Measurements from ENCODE around the gene MAP2K2.

The MAP2K2 gene

DNA sequence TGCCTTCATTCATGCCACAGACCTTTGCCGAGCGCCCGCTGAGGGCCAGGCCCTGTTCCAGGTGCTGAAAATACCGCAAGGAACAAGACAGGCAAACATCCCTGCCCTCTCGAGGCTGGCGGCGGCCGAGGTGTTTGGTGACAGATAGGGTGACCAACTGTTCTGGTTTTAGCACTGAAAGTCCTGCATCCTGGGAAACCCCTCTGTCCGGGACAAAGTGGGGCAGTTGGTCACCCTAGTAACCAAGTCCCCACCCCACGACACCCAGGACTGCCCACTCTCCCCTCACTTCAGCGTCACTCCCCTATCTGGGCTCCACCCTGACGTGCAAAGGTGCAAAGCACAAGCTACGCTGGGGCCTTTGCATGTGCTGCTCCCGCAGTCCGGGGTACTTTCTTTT, 74.5 kb downstream of the MAP2K2 start:
- TF ChIP-seq, protein P1, sequence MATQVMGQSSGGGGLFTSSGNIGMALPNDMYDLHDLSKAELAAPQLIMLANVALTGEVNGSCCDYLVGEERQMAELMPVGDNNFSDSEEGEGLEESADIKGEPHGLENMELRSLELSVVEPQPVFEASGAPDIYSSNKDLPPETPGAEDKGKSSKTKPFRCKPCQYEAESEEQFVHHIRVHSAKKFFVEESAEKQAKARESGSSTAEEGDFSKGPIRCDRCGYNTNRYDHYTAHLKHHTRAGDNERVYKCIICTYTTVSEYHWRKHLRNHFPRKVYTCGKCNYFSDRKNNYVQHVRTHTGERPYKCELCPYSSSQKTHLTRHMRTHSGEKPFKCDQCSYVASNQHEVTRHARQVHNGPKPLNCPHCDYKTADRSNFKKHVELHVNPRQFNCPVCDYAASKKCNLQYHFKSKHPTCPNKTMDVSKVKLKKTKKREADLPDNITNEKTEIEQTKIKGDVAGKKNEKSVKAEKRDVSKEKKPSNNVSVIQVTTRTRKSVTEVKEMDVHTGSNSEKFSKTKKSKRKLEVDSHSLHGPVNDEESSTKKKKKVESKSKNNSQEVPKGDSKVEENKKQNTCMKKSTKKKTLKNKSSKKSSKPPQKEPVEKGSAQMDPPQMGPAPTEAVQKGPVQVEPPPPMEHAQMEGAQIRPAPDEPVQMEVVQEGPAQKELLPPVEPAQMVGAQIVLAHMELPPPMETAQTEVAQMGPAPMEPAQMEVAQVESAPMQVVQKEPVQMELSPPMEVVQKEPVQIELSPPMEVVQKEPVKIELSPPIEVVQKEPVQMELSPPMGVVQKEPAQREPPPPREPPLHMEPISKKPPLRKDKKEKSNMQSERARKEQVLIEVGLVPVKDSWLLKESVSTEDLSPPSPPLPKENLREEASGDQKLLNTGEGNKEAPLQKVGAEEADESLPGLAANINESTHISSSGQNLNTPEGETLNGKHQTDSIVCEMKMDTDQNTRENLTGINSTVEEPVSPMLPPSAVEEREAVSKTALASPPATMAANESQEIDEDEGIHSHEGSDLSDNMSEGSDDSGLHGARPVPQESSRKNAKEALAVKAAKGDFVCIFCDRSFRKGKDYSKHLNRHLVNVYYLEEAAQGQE (IDR thresholded peaks at IDR 0.05; ENCODE audit: insufficient read depth in 1 of 2, low read depth in 2 of 2, low read length in 2 of 2), result peak in 1 of 2 experiments; percentile 12; a peak in 1 of 4 replicates
- no peak for TF ChIP-seq POLR2AphosphoS5 (IDR thresholded peaks at IDR 0.05; ENCODE audit: low read depth, low read length)

DNA sequence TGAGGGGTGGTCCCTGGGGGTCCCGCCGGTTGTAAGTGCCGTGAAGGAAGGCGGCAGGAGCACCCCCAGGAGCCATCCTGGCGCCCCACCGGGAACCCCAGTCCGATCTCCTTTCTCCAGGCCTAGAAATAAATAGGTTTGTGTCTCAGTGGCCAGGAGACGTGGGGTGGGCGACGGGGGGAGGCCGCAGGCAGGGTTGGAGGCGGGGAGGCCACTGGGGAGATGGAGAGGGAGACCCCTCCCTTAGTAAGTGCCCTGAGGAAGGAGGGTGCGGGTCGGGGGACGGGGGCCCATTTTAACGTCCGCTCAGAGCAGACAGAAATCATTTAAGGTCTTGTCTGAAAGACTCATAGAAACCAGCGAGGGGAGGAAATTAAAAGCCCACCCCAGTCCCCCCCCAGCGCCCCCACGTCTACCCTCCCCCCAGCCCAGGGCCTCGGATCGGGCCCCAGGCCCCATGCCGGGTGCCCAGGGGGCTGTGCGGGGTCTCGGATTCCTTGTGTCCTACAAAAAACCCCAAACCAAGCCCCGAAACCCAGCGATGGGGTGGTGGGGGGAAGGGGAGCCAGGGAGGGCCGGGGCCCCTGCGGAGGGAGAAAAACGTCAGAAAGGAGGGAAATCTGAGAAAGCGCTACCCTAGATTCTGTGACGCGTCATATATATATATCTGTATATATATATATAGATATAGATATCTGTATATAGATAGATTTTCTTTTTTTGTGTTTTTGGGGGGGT, 76.8 kb downstream of the MAP2K2 start:
- TF ChIP-seq SIN3A (IDR thresholded peaks at IDR 0.05; ENCODE audit: borderline replicate concordance, insufficient read depth, low read length), result no peak
- no peak for TF ChIP-seq POLR2AphosphoS5 (IDR thresholded peaks at IDR 0.05; ENCODE audit: low read depth, low read length)
- TF ChIP-seq TAF1 (IDR thresholded peaks at IDR 0.05; ENCODE audit: borderline replicate concordance, insufficient read depth, low read length), result no peak
- TF ChIP-seq, protein P1 (IDR thresholded peaks at IDR 0.05; ENCODE audit: insufficient read depth in 1 of 2, low read depth in 2 of 2, low read length in 2 of 2), result no peak
- no peak for TF ChIP-seq FOXP2 (optimal IDR thresholded peaks at IDR 0.05; ENCODE audit: borderline replicate concordance, extremely low read depth, extremely low read length, insufficient read depth)

DNA sequence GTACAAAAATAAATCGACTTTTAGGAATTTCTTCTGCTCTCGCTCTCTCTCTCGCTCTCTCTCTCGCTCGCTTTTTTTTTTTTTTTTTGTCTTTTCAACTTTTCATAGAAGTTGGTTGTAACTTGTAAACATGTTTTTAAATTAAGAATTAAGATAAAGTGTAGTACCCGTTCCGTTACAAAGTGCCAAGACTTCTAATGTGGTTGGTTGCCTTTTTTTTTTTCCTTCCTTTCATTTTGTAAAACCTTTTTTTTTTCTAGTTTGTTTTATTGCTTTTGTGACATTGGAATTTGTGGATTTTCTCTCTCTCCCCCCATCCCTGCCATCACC, 77.6 kb downstream of the MAP2K2 start:
- TF ChIP-seq POLR2AphosphoS5 (IDR thresholded peaks at IDR 0.05; ENCODE audit: low read depth, low read length), result no peak
- no peak for TF ChIP-seq SIN3A (IDR thresholded peaks at IDR 0.05; ENCODE audit: borderline replicate concordance, insufficient read depth, low read length)
- no peak for TF ChIP-seq TAF1 (IDR thresholded peaks at IDR 0.05; ENCODE audit: borderline replicate concordance, insufficient read depth, low read length)
- TF ChIP-seq, protein P1 (IDR thresholded peaks at IDR 0.05; ENCODE audit: insufficient read depth in 1 of 2, low read depth in 2 of 2, low read length in 2 of 2), result no peak
- no peak for TF ChIP-seq FOXP2 (optimal IDR thresholded peaks at IDR 0.05; ENCODE audit: borderline replicate concordance, extremely low read depth, extremely low read length, insufficient read depth)

DNA sequence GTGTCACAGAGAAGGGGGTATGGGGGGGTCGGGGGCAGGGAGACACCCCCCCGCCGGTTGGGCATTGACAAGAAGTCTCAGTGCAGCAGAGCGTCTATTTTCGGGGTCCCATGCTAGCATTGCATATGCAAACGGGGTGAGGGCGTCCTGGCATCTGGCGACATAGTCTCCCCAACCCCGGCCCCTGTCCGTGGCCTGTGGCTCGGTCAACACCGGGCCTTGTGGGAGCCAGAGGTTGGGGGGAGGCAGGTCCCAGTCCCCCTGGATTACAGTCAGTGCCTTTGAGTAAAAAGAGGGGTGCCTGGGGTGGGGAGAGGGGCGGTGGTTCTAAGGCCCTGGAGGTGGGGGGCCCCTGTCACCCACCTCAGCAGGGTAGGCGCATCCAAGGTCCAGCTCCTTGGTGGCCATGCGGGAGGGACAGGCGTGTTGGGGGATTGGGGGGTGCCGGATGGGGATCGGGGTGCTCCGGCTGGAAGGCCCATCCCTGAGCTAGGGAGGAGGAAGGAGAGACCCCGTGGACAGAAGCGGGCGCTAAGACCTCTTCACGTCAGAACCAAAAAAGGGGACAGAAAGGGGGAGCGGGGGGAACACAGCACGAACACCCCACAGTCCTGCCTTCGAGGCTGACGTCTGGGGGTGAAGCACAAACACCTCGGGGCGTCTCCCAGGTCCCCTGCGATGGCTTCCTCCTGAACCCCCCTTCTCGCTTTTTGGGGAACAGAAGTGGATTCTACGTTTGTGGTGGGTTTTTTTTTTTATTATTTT, 78.1 kb downstream of the MAP2K2 start:
- TF ChIP-seq SIN3A (IDR thresholded peaks at IDR 0.05; ENCODE audit: borderline replicate concordance, insufficient read depth, low read length) (no peak), TAF1 (IDR thresholded peaks at IDR 0.05; ENCODE audit: borderline replicate concordance, insufficient read depth, low read length) (no peak), FOXP2 (optimal IDR thresholded peaks at IDR 0.05; ENCODE audit: borderline replicate concordance, extremely low read depth, extremely low read length, insufficient read depth) (no peak), POLR2AphosphoS5 (IDR thresholded peaks at IDR 0.05; ENCODE audit: low read depth, low read length) (no peak)
- TF ChIP-seq, protein P1 (IDR thresholded peaks at IDR 0.05; ENCODE audit: insufficient read depth in 1 of 2, low read depth in 2 of 2, low read length in 2 of 2), result no peak
